ENCODE measurements around the gene KCNK13. TPM values are rescaled to one million over a fixed set of nuclear protein-coding genes. Genes with fewer than 3 reads are reported as not detected.
"Not testable (repeated sequence)": the region's sequence is repeated elsewhere in the genome, so short reads cannot be mapped to it uniquely, and the experiment has no call there.

KCNK13 gene
- total and polyA plus RNA-seq, 9 of the 15 experiments (the other 6 are each of a cell fraction or from before 2014, with no cell fraction given) = 0.03 to 0.05 TPM; not detected in 7

GRCh38 chr14:90026608-90027007 is 35.2 kb upstream of the KCNK13 start:
- intact Hi-C loops (cut with micrococcal nuclease); H3K4me3 ChIP-seq; H3K27me3 ChIP-seq (ENCODE audit: control insufficient read depth in 2 of 2, insufficient read depth in 2 of 2, low read length in 2 of 2); FAIRE-seq; H3K9me3 ChIP-seq (replicated peaks; ENCODE audit: control insufficient read depth, insufficient read depth, low read depth, low read length); BruUV-seq (replicated peaks); H3K9ac ChIP-seq (ENCODE audit: insufficient read depth in 1 of 2, low read depth in 2 of 2, low read length in 2 of 2); in situ Hi-C loops (cut with MboI); CTCF ChIA-PET (ENCODE audit: low intra/inter-chr PET ratio); H4K20me1 ChIP-seq (replicated peaks; ENCODE audit: control insufficient read depth, insufficient read depth, low read length); H3K79me2 ChIP-seq (ENCODE audit: control insufficient read depth, insufficient read depth, low read length); H3K4me1 ChIP-seq (replicated peaks in 1 of 2; ENCODE audit: control insufficient read depth in 2 of 2, insufficient read depth in 2 of 2, low read length in 2 of 2); DNase-seq (ENCODE audit: extremely low read depth in 1 of 4, low spot score in 3 of 4); H3K9me1 ChIP-seq (ENCODE audit: control insufficient read depth, insufficient read depth, low read length); H3K4me2 ChIP-seq (ENCODE audit: insufficient read depth, low read length); H2AFZ ChIP-seq (ENCODE audit: low read depth, low read length); POLR2A ChIA-PET; H3K27ac ChIP-seq (ENCODE audit: extremely low read depth, low read depth, low read length); ATAC-seq: not testable (repeated sequence)
- no CpG with 5 or more reads among the region's 4 CpGs for WGBS (ENCODE audit: insufficient coverage, low coverage, missing lambda C conversion rate)
- peaks cover 36% of the 10 kb centered on the region for H3K36me3 ChIP-seq (ENCODE audit: control insufficient read depth, insufficient read depth, low read length)

GRCh38 chr14:90027842-90028241 is 34.0 kb upstream of the KCNK13 start:
- ATAC-seq (no peak), FAIRE-seq (no peak), DNase-seq (ENCODE audit: extremely low read depth in 1 of 4, low spot score in 3 of 4) (no peak)
- Histone ChIP-seq H3K36me3 (ENCODE audit: control insufficient read depth, insufficient read depth, low read length) (peaks cover 29% of the 10 kb centered on the region; the same call in 2 of the 3 replicates), H3K9me3 (replicated peaks; ENCODE audit: control insufficient read depth, insufficient read depth, low read depth, low read length) (no peaks in the 10 kb centered on the region), H3K79me2 (ENCODE audit: control insufficient read depth, insufficient read depth, low read length) (no peaks in the 10 kb centered on the region), H3K27me3 (ENCODE audit: control insufficient read depth in 2 of 2, insufficient read depth in 2 of 2, low read length in 2 of 2) (no peaks in the 10 kb centered on the region), H3K4me1 (replicated peaks in 1 of 2; ENCODE audit: control insufficient read depth in 2 of 2, insufficient read depth in 2 of 2, low read length in 2 of 2) (no peaks in the 10 kb centered on the region; a peak in 1 of 5 replicates), H3K27ac (ENCODE audit: extremely low read depth, low read depth, low read length) (no peak overlapping the region), H4K20me1 (replicated peaks; ENCODE audit: control insufficient read depth, insufficient read depth, low read length) (no peaks in the 10 kb centered on the region), H3K4me3 (no peak overlapping the region), H3K4me2 (ENCODE audit: insufficient read depth, low read length) (no peak overlapping the region), H3K9ac (ENCODE audit: insufficient read depth in 1 of 2, low read depth in 2 of 2, low read length in 2 of 2) (no peak overlapping the region), H2AFZ (ENCODE audit: low read depth, low read length) (no peak overlapping the region), H3K9me1 (ENCODE audit: control insufficient read depth, insufficient read depth, low read length) (no peaks in the 10 kb centered on the region)
- BruUV-seq (replicated peaks) = no TSS peak
- in situ Hi-C loops (cut with MboI) (no loop called here), intact Hi-C loops (cut with micrococcal nuclease) (no loop called here)
- 20% methylated on average over 1 of the region's 1 CpG for WGBS (ENCODE audit: insufficient coverage, low coverage, missing lambda C conversion rate)
- POLR2A ChIA-PET = no interaction called here
- CTCF ChIA-PET (ENCODE audit: low intra/inter-chr PET ratio) = no interaction called here
- TF ChIP-seq ZNF740 (CRISPR knock-in tag; IDR thresholded peaks at IDR 0.05) = no peak
- no peak for TF ChIP-seq ZNF740 (tag; IDR thresholded peaks at IDR 0.05)
- TF ChIP-seq ILK (tag; IDR thresholded peaks at IDR 0.05; ENCODE audit: borderline replicate concordance, low read depth) = no peak
- no peak for TF ChIP-seq RFX7 (CRISPR knock-in tag; IDR thresholded peaks at IDR 0.05)
- no peak for TF ChIP-seq RBM25 (IDR thresholded peaks at IDR 0.05; ENCODE audit: low read depth, low read length, severe bottlenecking)
- no peak for TF ChIP-seq ZNF668 (CRISPR knock-in tag; IDR thresholded peaks at IDR 0.05)
- no peak for TF ChIP-seq ZNF507 (tag; conservative IDR thresholded peaks at IDR 0.05)
- TF ChIP-seq CTCF (IDR thresholded peaks at IDR 0.05 in 2 of 3, conservative IDR thresholded peaks at IDR 0.05 in 1 of 3; ENCODE audit: insufficient read depth in 2 of 3, low read depth in 1 of 3, low read length in 3 of 3) = no peak
- TF ChIP-seq OTX1 (CRISPR knock-in tag; IDR thresholded peaks at IDR 0.05) = no peak
- TF ChIP-seq WHSC1 (IDR thresholded peaks at IDR 0.05; ENCODE audit: low read length) = no peak
- TF ChIP-seq FOXP4 (CRISPR knock-in tag; IDR thresholded peaks at IDR 0.05; ENCODE audit: borderline replicate concordance) = no peak
- no peak for TF ChIP-seq ZNF75A (CRISPR knock-in tag; IDR thresholded peaks at IDR 0.05)
